Activated CD4-positive, CD25-positive, alpha-beta regulatory T cell treated with anti-CD3 and anti-CD28 coated beads, Interleukin-2, amount 50 U/mL, for 24 hours (primary cell): ENCODE measurements around the gene PPP1R14D.

Source experiments
- ATAC-seq, 2 donors: fragments of 150-1000 bp; cut with Tn5 transposase; one replicate each; pipeline ENCODE4 v1.10.0; 2021; ENCODE audit warnings: mild to moderate bottlenecking in 1 of 2, moderate library complexity in 1 of 2

Gene PPP1R14D

GRCh38 chr15:40850576-40851112, 22.1 kb upstream of the PPP1R14D start:
- no peak for ATAC-seq

- ATAC-seq: no peak
Measured at GRCh38 chr15:40847223-40847961, 18.9 kb upstream of the PPP1R14D start.

- ATAC-seq: no peak
Measured at GRCh38 chr15:40846841-40847222, 18.3 kb upstream of the PPP1R14D start.

- no peak for ATAC-seq
Measured at GRCh38 chr15:40845511-40846284, 17.2 kb upstream of the PPP1R14D start.

GRCh38 chr15:40845036-40845435, 16.5 kb upstream of the PPP1R14D start:
- no peak for ATAC-seq

- ATAC-seq: peak; percentile 45 to 48
Measured at GRCh38 chr15:40844696-40845030, 16.2 kb upstream of the PPP1R14D start.

- peak; percentile 74 to 75 for ATAC-seq
Measured at GRCh38 chr15:40843885-40844695, 15.6 kb upstream of the PPP1R14D start, which contains the start of gene SPINT1. SPINT1 (plus strand) TSS chr15:40844048; CDS start chr15:40844555, 507 bp downstream.

GRCh38 chr15:40843261-40843884, 14.9 kb upstream of the PPP1R14D start:
- ATAC-seq: no peak

GRCh38 chr15:40841741-40842140, 13.2 kb upstream of the PPP1R14D start:
- no peak for ATAC-seq

GRCh38 chr15:40838756-40839155, 10.2 kb upstream of the PPP1R14D start:
- ATAC-seq: no peak

GRCh38 chr15:40836020-40836419, 7.5 kb upstream of the PPP1R14D start:
- ATAC-seq: no peak

- no peak for ATAC-seq
Measured at GRCh38 chr15:40832903-40833302, 4.4 kb upstream of the PPP1R14D start.

GRCh38 chr15:40831861-40832260, 3.4 kb upstream of the PPP1R14D start:
- ATAC-seq: no peak

GRCh38 chr15:40830884-40831283, 2.4 kb upstream of the PPP1R14D start:
- no peak for ATAC-seq

- no peak for ATAC-seq
Measured at GRCh38 chr15:40829115-40829514, 607 bp upstream of the PPP1R14D start.

GRCh38 chr15:40826423-40827075, 2.0 kb downstream of the PPP1R14D start:
- no peak for ATAC-seq

GRCh38 chr15:40825661-40826422, 2.7 kb downstream of the PPP1R14D start:
- ATAC-seq: no peak

- no peak for ATAC-seq
Measured at GRCh38 chr15:40823572-40824343, 4.8 kb downstream of the PPP1R14D start.

GRCh38 chr15:40821195-40821594, 7.3 kb downstream of the PPP1R14D start:
- ATAC-seq: no peak

GRCh38 chr15:40819048-40819447, 9.5 kb downstream of the PPP1R14D start:
- ATAC-seq: no peak
